Vagina (tissue), 2 donors: ENCODE results near the gene CASP10.

Experiments
- CTCF ChIP-seq, 3 experiments: fragments of 450-650 bp in 2 of 3; fragments of 200-600 bp in 1 of 3; sonication (generic) in 1 of 3; IDR thresholded peaks; one replicate each; pipeline ENCODE4 v1.5.1; 2017 to 2019; ENCODE audit warnings: antibody characterized with exemption in 3 of 3, mild to moderate bottlenecking in 2 of 3, moderate library complexity in 2 of 3
- POLR2A ChIP-seq, 2 donors: fragments of 450-650 bp; IDR thresholded peaks; one replicate each; pipeline ENCODE4 v1.6.1; 2017; ENCODE audit warnings: antibody characterized with exemption in 2 of 2, mild to moderate bottlenecking in 2 of 2, moderate library complexity in 2 of 2
- POLR2AphosphoS5 ChIP-seq, 2 donors: sonication (generic); formaldehyde crosslinking; IDR thresholded peaks; one replicate each; pipeline ENCODE4 v1.9.0; 2017; ENCODE audit warnings: antibody characterized with exemption in 2 of 2, mild to moderate bottlenecking in 2 of 2, low read depth in 1 of 2; ENCODE audit not compliant: insufficient read depth in 1 of 2

- TF ChIP-seq CTCF (IDR thresholded peaks at IDR 0.05) (no peak), POLR2AphosphoS5 (IDR thresholded peaks at IDR 0.05; ENCODE audit: insufficient read depth in 1 of 2, low read depth in 1 of 2) (no peak), POLR2A (IDR thresholded peaks at IDR 0.05) (no peak)
Observed at GRCh38 chr2:201255408-201256033, 72.6 kb downstream of the CASP10 start.
